HUDEP-2 (cell line): ENCODE measurements around the gene MTHFD1L.
A peak's percentile ranks its signal among the peaks of the same experiment; 100 is the strongest.

Experiments
- DNase-seq, 76 experiments: peaks; one replicate each; lab custom pipeline; 2025; ENCODE audit not compliant: unreplicated experiment in 76 of 76; lab: John Stamatoyannopoulos, UW

The MTHFD1L gene

GRCh38 chr6:150897400-150897943 lies 32.0 kb downstream of the MTHFD1L start:
- DNase-seq = no peak

GRCh38 chr6:150898399-150899170 lies 33.1 kb downstream of the MTHFD1L start:
- no peak for DNase-seq

DNA sequence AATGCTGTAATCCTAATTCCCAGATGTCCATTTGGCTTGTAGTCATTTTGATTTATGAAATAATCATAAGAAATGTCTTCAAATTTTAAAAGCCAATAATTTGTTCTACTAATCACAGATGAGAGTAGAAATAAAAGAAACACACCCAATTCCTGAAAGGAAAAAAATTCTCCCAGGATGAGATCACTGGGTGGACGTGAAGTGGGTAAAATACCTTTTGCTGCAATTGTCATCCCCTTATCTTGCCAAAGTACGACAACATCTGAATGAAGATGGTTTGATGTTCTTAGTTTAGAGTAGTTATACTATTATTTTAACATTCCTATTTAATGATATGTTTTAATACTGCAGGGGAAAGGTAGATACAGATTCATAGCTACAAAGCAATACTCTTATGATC lies 33.7 kb downstream of the MTHFD1L start:
- DNase-seq = no peak

DNA sequence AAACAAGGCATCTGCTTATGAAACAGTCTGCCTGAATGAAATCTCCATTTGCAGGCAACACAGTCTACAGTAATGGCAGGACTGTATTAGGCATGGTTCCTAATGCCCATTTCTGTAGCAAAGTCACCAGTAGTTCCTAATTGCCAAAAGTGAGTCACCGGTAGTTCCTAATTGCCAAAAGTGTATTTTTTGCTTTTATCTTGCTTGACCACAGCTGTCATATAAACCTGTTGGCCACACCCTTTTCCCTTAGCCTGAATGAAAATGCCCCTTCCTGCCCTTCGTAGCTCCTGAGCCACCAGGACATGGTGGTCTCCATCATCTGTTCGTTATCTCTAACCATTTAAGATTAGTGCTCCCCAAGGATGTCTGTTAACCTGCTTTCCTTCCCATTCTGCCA lies 34.5 kb downstream of the MTHFD1L start:
- DNase-seq = peak in 5 of 76 experiments; percentile 9 to 43 (median 29)

DNA sequence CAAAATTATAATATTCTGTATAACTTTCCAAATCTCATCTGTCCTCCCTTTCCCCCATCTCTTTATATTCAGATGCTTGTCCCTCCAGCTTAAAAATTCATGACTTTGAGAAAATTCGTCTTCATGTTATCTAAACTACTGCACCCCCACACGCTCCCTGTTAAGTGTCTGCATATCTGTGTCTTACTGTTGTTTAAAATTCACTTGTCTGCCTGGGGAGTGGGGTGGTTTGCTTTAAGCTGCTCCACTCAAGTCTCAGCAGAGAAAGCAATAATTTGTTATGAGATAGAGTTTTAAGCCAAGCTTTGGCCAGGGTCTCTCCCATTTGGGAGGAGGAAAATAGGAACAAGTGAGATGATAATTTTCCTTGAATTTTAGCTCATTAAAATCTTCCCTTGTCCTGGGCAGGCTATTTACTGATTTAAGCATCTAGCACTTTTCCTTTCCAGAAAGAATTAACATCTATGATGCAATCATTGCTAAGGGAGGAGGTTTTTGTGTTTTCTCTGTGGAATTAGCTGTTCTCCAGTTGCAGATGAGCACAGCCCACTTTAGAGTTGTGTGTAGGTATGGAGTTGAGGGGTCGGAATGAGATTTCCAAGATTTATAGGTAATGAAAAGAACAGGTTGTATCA lies 36.8 kb downstream of the MTHFD1L start:
- no peak for DNase-seq

DNA sequence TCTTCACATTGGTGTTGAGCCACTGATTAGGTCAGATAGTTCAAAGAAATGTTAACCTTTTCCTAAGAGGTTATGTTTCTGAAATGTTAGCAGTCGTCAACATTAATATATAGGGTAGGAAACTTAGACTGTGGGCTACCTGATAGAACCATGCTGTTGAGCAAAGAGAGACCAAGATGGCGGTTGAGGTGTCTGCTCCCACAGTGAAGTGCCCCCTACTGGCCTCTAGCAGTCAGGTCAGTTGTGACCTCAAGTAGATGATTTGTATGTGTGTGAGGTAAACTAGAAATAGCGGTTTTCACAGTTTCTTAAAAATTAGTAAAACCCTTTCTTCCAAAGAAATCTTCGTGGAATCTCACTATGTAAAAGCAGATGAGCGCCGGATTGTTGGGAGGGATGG lies 40.3 kb downstream of the MTHFD1L start:
- DNase-seq = peak in 1 of 76 experiments; percentile 14

- DNase-seq = no peak
These were observed 41.3 kb downstream of the MTHFD1L start for GRCh38 chr6:150906641-150907326.

GRCh38 chr6:150907383-150907782 lies 41.9 kb downstream of the MTHFD1L start:
- DNase-seq = no peak

GRCh38 chr6:150908901-150909300 lies 43.4 kb downstream of the MTHFD1L start:
- DNase-seq = no peak

- DNase-seq = no peak
These were observed 45.1 kb downstream of the MTHFD1L start for GRCh38 chr6:150910561-150910960.

- DNase-seq = no peak
These were observed 48.9 kb downstream of the MTHFD1L start for GRCh38 chr6:150914372-150914771.

DNA sequence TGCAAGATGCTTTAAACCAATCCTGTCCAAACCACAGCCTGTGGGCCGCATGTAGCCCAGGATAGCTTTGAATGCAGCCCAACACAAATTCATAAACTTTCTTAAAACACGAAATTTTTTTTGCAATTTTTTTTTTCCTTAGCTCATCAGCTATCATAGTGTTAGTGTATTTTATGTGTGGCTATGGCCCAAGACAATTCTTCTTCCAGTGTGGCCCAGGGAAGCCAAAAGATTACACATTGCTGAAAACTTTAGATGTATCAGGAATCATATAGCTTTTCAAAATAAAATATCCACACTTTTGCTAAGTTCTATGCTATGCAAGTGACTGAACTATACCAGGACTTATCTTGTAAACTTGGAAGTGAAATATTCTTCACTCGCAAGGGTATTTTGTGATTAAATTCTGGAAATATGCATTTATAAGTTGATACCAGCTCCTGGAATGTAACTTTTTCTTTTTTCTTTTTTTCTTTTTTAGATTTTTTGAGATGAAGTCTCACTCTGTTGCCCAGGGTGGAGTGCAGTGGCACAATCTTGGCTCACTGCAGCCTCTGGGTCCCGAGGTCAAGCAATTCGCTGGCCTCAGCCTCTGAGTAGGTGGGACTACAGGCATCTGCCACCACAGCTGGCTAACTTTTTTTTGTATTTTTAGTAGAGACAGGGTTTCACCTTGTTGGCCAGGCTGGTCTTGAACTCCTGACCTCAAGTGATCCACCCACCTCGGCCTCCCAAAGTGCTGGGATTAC lies 49.8 kb downstream of the MTHFD1L start:
- DNase-seq = no peak

GRCh38 chr6:150915880-150916265 lies 50.4 kb downstream of the MTHFD1L start:
- no peak for DNase-seq

DNA sequence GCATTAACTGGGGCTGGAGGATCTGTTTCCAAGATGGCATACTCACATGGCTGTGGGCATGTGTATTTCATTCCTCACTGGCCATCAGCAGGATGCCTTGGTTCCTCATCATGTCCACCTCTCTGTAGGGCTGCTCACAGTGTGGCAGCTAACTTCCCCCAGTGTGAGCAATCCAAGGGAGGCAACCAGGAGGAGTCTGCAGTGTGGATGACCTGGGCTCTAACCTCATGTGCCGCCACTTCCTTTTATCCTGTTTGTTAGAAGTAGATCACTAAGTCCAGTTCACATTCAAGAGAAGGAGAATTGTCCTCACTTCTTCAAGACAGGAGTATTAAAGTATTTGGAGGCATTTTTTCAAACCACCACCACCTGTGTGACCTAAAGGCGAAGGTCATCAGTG lies 54.4 kb downstream of the MTHFD1L start:
- DNase-seq = no peak

DNA sequence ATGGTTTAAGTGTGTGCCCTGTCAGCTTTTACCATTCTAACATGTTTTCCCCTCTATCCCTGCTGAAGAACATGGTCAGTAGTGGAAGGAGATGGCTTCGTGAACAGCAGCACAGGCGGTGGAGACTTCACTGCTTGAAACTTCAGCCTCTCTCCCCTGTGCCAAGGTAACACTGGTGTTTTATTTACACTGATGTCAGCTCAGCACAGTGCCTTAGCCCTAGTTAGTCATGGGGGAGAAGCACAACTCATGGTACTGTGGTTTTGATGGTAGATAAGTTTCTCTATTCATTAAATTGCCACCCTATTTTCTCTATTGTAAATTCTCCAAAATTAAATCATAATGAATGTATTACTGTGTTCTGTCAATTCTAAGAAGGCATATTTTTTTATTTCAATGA lies 56.6 kb downstream of the MTHFD1L start:
- no peak for DNase-seq

GRCh38 chr6:150924808-150925589 lies 59.5 kb downstream of the MTHFD1L start:
- no peak for DNase-seq

DNA sequence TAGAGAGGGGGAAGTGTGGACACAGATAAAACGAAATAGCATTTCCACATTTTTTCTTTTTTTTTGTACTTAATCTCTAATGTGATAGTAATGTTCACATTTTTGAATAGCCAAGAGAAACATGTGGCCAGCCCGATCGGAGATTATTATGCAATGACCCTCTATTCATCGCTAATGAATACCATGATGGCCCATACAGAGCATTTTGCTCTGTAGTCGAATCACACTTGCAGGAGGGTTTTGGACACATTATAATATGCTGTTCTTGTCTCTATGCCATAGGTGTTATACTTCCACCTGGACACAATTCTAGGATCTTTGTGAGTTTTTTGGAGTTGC lies 60.1 kb downstream of the MTHFD1L start:
- DNase-seq = no peak

DNA sequence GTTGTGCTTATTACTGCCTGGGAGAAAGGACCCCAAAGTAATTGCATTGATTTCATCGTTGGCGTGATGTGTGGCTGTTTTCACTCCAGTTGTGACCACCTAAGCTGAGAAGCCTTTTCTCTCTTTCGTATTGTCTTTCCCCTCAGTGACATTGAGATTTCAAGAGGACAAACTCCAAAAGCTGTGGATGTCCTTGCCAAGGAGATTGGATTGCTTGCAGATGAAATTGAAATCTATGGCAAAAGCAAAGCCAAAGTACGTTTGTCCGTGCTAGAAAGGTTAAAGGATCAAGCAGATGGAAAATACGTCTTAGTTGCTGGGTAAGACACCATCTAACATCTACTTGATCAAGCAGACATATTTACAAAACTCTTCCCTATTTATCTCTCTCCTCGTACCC lies 60.5 kb downstream of the MTHFD1L start:
- no peak for DNase-seq

DNA sequence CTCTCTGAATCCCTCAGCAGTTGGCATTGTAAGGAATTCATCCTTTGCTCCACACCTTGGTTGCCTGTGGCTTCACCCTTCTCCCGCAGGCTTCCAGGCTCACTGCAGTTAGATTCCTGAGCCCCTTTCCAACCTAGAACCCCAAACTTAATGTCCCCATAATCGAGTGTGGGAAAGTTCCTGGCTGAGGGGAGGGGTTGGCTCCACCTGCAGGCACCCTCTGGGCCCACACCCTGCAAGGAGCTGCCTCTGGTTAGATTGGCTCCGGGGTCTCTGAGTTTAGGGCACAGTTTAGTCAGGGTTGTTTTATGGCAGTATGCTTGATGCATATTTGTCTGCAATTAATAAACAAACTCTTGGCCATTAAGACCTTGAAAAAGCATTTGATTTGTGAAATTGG lies 63.4 kb downstream of the MTHFD1L start:
- DNase-seq = no peak

DNA sequence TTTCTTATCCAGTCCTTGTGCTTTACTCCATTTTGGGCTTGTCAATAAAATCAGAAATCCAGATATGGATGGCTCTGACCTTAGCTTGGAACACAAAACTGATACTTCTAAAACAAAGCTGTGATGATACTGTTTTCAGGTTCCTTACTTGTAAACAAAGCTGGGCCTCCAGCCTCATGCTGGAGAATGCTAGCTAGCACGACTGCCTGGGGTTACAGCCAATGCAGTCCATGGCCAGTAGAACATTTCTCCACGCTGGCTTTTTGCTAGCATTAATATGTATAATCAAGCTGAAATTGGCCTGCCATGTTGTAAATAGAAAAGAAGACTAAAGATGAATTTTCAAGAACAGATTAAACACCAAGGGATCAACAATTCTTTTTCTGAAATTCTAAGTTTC lies 63.9 kb downstream of the MTHFD1L start:
- no peak for DNase-seq
